Skin of body (tissue), 2 donors: ENCODE data around the gene ARFIP2. TPM values are rescaled to one million over a fixed set of nuclear protein-coding genes. Genes with fewer than 3 reads are reported as not detected.

ENCODE experiments used
- DNase-seq: peaks from one replicate; lab custom pipeline; 2025; lab: John Stamatoyannopoulos, UW
- total RNA-seq: library from RNA; depleted of rRNA; stranded (reverse); fragments of >200 nt; gene quantifications from one replicate; pipeline ENCODE4 v1.2.3, GENCODE V29; 2014

The ARFIP2 gene
- total RNA-seq, 1 donor from 2014 or later, result 28.6 TPM

GRCh38 chr11:6448574-6448973 lies 32.6 kb downstream of the ARFIP2 start:
- DNase-seq, result no peak

- DNase-seq, result peak; percentile 9
These were observed 37.7 kb downstream of the ARFIP2 start for GRCh38 chr11:6443269-6444003.

GRCh38 chr11:6442441-6442840 lies 38.7 kb downstream of the ARFIP2 start:
- no peak for DNase-seq

- no peak for DNase-seq
These were observed 40.2 kb downstream of the ARFIP2 start, which contains the start of gene HPX for GRCh38 chr11:6440906-6441358. Gene HPX, minus strand, starts transcription at chr11:6440987. Its CDS starts 24 bp downstream, at chr11:6440963.

GRCh38 chr11:6438979-6439571 lies 42.1 kb downstream of the ARFIP2 start:
- peak; percentile 9 for DNase-seq

- no peak for DNase-seq
These were observed 43.1 kb downstream of the ARFIP2 start for GRCh38 chr11:6437993-6438392.

- DNase-seq, result no peak
These were observed 43.7 kb downstream of the ARFIP2 start for GRCh38 chr11:6437423-6437822.

GRCh38 chr11:6433998-6434660 lies 47.0 kb downstream of the ARFIP2 start:
- DNase-seq, result no peak

GRCh38 chr11:6431861-6432260 lies 49.3 kb downstream of the ARFIP2 start:
- DNase-seq, result no peak

- no peak for DNase-seq
These were observed 53.6 kb downstream of the ARFIP2 start for GRCh38 chr11:6427516-6427915.

Other genes with a start within 250 kb of the ARFIP2 start
- 17.9 TPM for gene FHIP1B, start 246.7 kb downstream of the ARFIP2 start, total RNA-seq
- 0.49 TPM for gene CNGA4, start 242.2 kb downstream of the ARFIP2 start, total RNA-seq
- 0.69 TPM for gene CCKBR, start 221.5 kb downstream of the ARFIP2 start, total RNA-seq
- gene CAVIN3, start 160.8 kb downstream of the ARFIP2 start, total RNA-seq, result 23.8 TPM
- gene SMPD1, start 90.9 kb downstream of the ARFIP2 start, total RNA-seq, result 9.6 TPM
- gene APBB1, start 62.2 kb downstream of the ARFIP2 start, total RNA-seq, result 16.5 TPM
- 1.9 TPM for gene HPX, start 40.3 kb downstream of the ARFIP2 start, total RNA-seq
- 21.4 TPM for gene TRIM3, start 7.4 kb downstream of the ARFIP2 start, total RNA-seq
- gene TIMM10B, start 170 bp upstream of the ARFIP2 start, total RNA-seq, result 21.7 TPM
- gene DNHD1, start 15.9 kb upstream of the ARFIP2 start, total RNA-seq, result 7.0 TPM
- 11.3 TPM for gene RRP8, start 122.3 kb upstream of the ARFIP2 start, total RNA-seq
- 104 TPM for gene ILK, start 122.4 kb upstream of the ARFIP2 start, total RNA-seq
- 15.3 TPM for gene TAF10, start 130.9 kb upstream of the ARFIP2 start, total RNA-seq
- 29.9 TPM for gene TPP1, start 138.1 kb upstream of the ARFIP2 start, total RNA-seq
- 29.0 TPM for gene DCHS1, start 174.5 kb upstream of the ARFIP2 start, total RNA-seq
- 22.6 TPM for gene MRPL17, start 202.0 kb upstream of the ARFIP2 start, total RNA-seq